GM21786 (cell line): ENCODE data around the gene CNTNAP4.
A peak's percentile ranks its signal among the peaks of the same experiment; 100 is the strongest.

Experiments used
- ATAC-seq: cut with Tn5 transposase; IDR thresholded peaks from one replicate; pipeline ENCODE4 v1.9.1; 2021; ENCODE audit not compliant: unreplicated experiment

Gene CNTNAP4

GRCh38 chr16:76486740-76487139 is 209.5 kb downstream of the CNTNAP4 start:
- ATAC-seq: no peak

GRCh38 chr16:76487411-76488064 is 210.3 kb downstream of the CNTNAP4 start:
- no peak for ATAC-seq

DNA sequence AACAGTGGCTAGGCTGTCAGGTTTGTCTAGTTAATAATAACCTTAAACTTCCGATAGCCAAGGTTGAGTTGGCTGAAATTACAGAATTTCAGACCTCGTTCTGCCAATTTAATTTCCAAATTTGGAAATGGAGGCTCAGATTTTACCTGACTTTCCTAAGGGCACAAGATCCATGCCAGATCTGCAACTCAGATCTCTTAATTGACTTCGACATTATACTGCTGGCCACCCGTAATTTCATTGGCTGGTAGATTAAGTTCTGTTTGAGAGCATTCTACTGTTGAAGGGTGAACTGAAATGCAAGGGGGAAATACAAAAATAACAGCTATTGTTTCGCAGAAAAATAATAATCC is 210.8 kb downstream of the CNTNAP4 start:
- ATAC-seq: no peak

- ATAC-seq: no peak
These were observed 212.9 kb downstream of the CNTNAP4 start for GRCh38 chr16:76490036-76490639.

GRCh38 chr16:76500006-76500405 is 222.8 kb downstream of the CNTNAP4 start:
- ATAC-seq: no peak

- ATAC-seq: no peak
These were observed 224.9 kb downstream of the CNTNAP4 start for GRCh38 chr16:76502063-76502462.

DNA sequence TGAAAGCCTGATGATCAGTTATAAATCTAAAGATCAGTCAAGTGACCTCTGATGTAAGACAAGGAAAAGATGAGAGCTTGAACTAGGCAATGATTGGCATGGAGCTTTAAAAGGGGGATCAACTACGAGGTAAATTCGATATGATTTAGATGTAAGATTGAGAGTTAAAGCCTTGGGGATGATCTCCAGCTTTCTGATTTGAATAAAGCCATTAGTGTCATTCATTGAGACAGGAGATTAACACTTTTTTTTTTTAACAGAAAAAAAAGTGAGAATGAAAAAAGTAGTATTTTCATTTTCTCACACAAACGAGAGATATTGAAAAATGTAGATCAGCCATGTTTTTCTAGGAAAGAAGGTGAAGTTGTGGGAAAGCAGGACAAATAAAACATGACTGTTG is 225.4 kb downstream of the CNTNAP4 start:
- ATAC-seq: no peak

- ATAC-seq: no peak
These were observed 225.9 kb downstream of the CNTNAP4 start for GRCh38 chr16:76503091-76503490.

- ATAC-seq: no peak
These were observed 234.0 kb downstream of the CNTNAP4 start for GRCh38 chr16:76511203-76511602.

GRCh38 chr16:76518781-76519180 is 241.6 kb downstream of the CNTNAP4 start:
- ATAC-seq: no peak

DNA sequence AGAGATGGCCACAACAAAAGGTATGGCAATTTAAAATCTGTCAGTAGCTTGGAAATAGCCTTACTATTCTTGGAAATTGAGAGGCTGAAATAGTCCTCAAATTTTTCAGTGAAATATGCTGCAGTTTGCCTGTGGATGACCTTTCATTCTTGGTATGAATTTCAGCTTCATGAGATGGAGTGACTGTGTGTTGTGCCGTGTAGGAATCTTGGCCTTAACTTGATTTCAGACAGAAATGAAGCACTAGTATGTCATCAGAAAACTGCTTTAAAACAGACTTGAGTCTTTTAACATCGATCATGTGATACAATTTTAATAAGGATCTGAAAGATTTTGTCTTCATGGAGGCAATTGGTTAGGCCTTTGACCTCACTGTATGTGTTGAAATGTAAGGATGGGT is 247.2 kb downstream of the CNTNAP4 start:
- ATAC-seq: no peak

DNA sequence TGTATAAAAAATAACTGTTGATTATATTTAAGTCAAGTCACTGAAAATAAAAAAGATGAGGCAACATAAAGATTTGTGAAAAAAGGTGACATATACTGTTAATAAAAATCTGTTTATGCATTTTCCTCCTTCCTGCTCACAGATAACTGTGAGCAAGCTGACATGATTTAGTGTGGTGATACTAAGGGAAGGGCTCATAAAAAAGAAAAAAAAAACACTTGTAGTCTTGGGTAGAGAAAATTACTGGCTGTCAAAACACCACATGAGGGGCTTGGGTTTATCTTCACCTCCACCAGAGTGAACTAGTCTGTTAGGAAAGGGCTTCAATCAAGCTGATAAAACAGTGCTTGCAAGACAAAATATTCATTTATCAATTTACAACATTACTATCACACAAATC is 247.6 kb downstream of the CNTNAP4 start:
- ATAC-seq: no peak

DNA sequence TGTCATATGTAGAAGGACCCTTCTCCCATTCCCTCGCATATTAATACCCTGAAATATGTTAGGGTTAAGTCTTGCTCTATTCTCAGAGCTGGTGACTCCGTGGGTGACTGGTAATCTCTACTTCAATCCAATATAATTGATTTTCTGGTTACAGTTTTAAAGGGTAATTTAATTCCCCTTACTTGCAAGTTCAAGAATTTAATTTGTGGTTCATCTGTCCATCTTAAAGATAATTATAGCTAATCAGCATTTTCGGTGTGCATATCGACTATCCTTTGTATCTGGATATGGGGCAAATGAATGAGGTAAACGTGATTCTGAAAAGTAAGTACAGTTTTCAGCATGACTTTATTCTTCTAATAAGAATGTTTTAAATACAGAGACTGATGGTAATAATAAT is 250.0 kb downstream of the CNTNAP4 start:
- ATAC-seq: no peak

DNA sequence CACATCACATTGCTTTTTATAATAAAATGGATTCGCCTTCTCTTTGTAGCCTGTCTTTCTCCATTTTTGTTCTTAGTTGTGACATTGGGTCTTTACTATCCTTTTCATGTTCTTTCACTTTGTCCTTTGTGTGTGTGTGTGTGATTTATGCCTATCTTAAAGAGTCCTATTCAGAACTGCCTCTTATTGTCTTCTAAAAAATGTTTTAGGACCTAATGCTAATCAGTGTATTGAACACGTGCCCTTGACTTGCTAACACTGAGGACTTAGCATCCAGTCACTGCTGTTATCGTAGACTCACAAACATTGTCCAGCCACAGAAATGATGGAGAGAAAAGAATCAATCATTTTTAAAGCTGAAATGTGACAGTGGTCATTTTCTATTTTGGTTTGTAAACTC is 251.9 kb downstream of the CNTNAP4 start:
- ATAC-seq: no peak

DNA sequence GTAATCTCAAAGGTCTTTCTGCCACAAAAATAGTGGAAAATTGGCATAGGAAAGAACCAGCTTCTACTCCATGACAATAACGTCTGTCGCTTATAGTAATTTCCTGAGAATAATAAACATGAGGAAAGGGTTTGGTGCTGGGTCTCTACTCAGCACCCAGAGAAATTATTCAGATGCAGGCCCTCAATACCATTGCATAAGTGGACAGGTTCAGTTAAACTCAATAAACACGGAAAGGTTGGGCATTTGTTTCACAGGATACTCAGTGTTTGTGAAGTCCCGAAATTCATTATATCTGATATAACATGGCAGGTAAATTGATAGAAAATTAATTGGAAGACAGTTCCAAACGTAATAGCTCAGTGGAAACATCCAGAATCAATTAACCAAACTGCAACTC is 254.0 kb downstream of the CNTNAP4 start:
- ATAC-seq: no peak

GRCh38 chr16:76532188-76532973 is 255.2 kb downstream of the CNTNAP4 start:
- ATAC-seq: no peak

DNA sequence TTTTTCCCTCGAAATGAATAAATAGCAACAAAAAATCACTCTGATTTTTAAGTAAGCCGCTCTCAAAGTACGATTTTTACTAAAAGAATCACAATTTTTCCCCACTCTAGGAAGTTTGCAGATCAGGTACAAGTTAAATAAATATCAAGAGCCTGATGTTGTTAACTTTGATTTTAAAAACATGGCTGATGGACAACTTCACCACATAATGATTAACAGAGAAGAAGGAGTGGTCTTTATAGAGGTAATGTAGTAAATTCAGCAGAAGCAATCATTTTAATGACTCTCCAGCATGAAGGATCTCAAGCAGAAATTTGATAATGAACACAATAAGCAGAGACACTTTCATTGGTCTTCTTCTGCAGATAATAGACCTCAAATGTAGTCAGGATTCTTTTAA is 262.4 kb downstream of the CNTNAP4 start:
- no peak for ATAC-seq

DNA sequence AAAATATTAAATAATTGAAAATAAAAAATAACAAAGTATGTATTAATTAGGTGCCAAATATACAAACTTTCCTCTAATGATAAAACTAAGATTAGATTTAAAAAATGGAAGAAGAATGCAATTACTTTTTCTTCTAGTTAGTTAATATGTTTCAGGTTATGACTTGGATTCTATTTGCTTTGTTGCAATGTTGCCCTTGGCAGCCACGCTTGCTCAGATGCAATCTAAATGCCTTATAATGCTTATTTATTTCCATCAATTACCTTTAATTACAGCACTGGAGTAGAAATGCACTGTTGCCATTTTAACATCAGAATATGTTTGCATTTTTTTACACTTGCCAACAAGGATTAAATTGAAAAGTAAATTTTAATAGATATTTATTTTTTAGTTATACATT is 263.9 kb downstream of the CNTNAP4 start:
- ATAC-seq: no peak

DNA sequence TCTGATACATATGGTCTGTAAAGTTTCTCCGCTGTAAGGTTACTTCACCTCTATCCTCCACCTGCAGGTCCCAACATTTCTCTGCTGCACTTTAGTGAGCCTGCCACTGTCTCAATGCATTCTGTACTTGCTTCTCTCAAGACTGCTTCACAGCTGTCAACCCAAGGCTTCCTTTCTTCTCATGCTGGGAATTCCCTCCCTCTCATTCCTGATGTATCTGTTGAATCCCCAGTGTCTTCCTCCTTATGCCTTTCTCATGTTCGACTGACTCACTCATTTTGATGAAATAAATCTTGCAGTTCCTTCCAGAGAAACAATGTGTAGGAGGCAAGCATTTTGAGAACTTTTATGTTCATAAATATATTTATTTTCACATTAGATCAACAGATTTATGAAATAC is 288.3 kb downstream of the CNTNAP4 start:
- no peak for ATAC-seq

DNA sequence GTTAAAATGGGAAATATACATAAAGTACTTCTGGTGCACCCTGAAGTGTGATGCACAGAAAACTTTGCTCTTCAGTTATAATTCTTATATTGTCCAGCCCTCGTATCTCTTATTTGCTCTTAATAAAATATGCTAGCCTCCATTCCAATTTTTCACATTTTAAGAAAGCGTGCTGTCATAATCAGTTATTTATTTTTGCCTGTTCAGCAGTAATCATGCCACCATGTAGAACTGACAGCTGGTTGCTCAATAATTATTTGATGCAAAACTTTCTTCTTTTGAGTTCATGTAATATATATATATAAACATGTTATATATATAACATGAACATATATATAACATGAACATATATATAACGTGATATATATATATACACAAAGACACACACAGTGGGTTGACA is 294.6 kb downstream of the CNTNAP4 start:
- ATAC-seq: no peak

DNA sequence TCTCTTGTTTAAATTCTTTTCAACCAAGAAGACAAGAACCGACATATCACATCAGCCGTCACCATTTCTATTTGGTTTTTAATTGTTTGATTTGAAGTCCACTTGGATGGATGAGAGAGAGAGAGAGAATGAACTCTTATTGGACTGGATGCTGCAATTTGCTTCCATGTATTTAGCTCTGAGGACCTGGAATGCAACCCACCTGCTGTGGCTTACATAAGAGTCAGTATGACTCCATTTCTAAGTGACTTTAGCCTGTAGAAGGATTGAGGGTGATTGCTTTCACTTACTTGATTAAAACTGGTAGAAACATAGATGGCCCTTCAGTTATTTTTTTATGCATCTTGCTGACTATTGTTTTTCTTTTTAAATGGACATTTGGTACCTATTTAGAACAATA is 296.1 kb downstream of the CNTNAP4 start:
- no peak for ATAC-seq

GRCh38 chr16:76574651-76575050 is 297.4 kb downstream of the CNTNAP4 start:
- peak; percentile 44 for ATAC-seq
